Activated CD8-positive, alpha-beta T cell treated with anti-CD3 and anti-CD28 coated beads for 36 hours (primary cell): Measurements from ENCODE around the gene TOP1. TPM values are rescaled to one million over a fixed set of nuclear protein-coding genes. Genes with fewer than 3 reads are reported as not detected.

Experiments used
- ATAC-seq: fragments of 200-7000 bp; cut with Tn5 transposase; one replicate; pipeline ENCODE4 v1.10.0; 2021; ENCODE audit warnings: mild to moderate bottlenecking, moderate library complexity
- CTCF ChIA-PET: fragments of 350-600 bp; sonication (Branson Sonifier 250); formaldehyde crosslinking; loops from one replicate; lab custom pipeline; 2021; ENCODE audit warnings: antibody characterized with exemption; lab: Charles Lee
- POLR2A ChIA-PET: fragments of 350-600 bp; sonication (Branson Sonifier 250); formaldehyde crosslinking; loops from one replicate; lab custom pipeline; 2021; ENCODE audit warnings: antibody characterized with exemption; lab: Charles Lee
- DNase-seq: peaks from one replicate; pipeline ENCODE4 v3.0.0-alpha.2; 2020
- H3K27ac Mint-ChIP-seq: one replicate; pipeline ENCODE4 v1.8.0; 2021; ENCODE audit warnings: mild to moderate bottlenecking, mixed read lengths
- H3K27me3 Mint-ChIP-seq: one replicate; pipeline ENCODE4 v1.8.0; 2021; ENCODE audit warnings: mixed read lengths
- H3K36me3 Mint-ChIP-seq: one replicate; pipeline ENCODE4 v1.8.0; 2021; ENCODE audit warnings: low read depth, mixed read lengths
- H3K4me1 Mint-ChIP-seq: one replicate; pipeline ENCODE4 v1.8.0; 2021; ENCODE audit warnings: low read depth, mixed read lengths
- H3K4me3 Mint-ChIP-seq: one replicate; pipeline ENCODE4 v1.8.0; 2021; ENCODE audit warnings: mild to moderate bottlenecking, moderate library complexity, mixed read lengths
- H3K9me3 Mint-ChIP-seq: one replicate; pipeline ENCODE4 v1.8.0; 2021; ENCODE audit warnings: mixed read lengths
- CTCF ChIP-seq: fragments of 200-600 bp; IDR thresholded peaks from one replicate; pipeline ENCODE4 v1.8.0; 2022; ENCODE audit warnings: antibody characterized with exemption, mild to moderate bottlenecking
- intact Hi-C: fragments of 100-400 bp; cut with micrococcal nuclease; formaldehyde crosslinking; loops from one replicate; pipeline ENCODE4 v1.10.0; 2022
- total RNA-seq, 2 experiments: library from RNA; stranded (reverse); gene quantifications; one replicate each; pipeline ENCODE4 v1.2.3, GENCODE V29; 2021

TOP1 gene
- total RNA-seq, 2 experiments from 2014 or later: 81.0 to 81.1 TPM

GRCh38 chr20:40990542-40991120 is 38.0 kb upstream of the TOP1 start:
- H3K36me3 Mint-ChIP-seq: no peaks in the 10 kb centered on the region
- H3K27ac Mint-ChIP-seq: peak overlapping the region; percentile 85
- H3K4me1 Mint-ChIP-seq: peaks cover 28% of the 10 kb centered on the region
- no peaks in the 10 kb centered on the region for H3K9me3 Mint-ChIP-seq
- POLR2A ChIA-PET: no interaction called here
- DNase-seq: peak; percentile 86
- H3K27me3 Mint-ChIP-seq: no peaks in the 10 kb centered on the region
- peak; percentile 93 for ATAC-seq
- no peak overlapping the region for H3K4me3 Mint-ChIP-seq
- peak; percentile 87 for TF ChIP-seq CTCF
- intact Hi-C loops: loop anchor here (5.0 kb wide), 2 partner anchors 37 to 107 kb away; partner anchors contain the start of gene TOP1
- CTCF ChIA-PET: interaction anchor here (0.7 to 17.4 kb wide), 56 partner anchors 9 to 350 kb away, joined by 3 to 304 read pairs (median 6); partner anchors contain the start of genes LPIN3 and TOP1

- ChIA-PET POLR2A (interaction anchor here (1.2 kb wide), 1 partner anchor 20 kb away, joined by 3 read pairs; no protein-coding TSS in a partner anchor), CTCF (interaction anchor here (0.7 to 17.4 kb wide), 61 partner anchors 8 to 350 kb away, joined by 3 to 304 read pairs (median 5); partner anchors contain the start of genes LPIN3 and TOP1)
- no peaks in the 10 kb centered on the region for H3K9me3 Mint-ChIP-seq
- DNase-seq (peak; percentile 46), ATAC-seq (peak; percentile 78)
- no peaks in the 10 kb centered on the region for H3K27me3 Mint-ChIP-seq
- peaks cover 28% of the 10 kb centered on the region for H3K4me1 Mint-ChIP-seq
- H3K27ac Mint-ChIP-seq: peak overlapping the region; percentile 85
- intact Hi-C loops: loop anchor here (5.0 kb wide), 2 partner anchors 36 to 106 kb away; partner anchors contain the start of gene TOP1
- no peak overlapping the region for H3K4me3 Mint-ChIP-seq
- H3K36me3 Mint-ChIP-seq: no peaks in the 10 kb centered on the region
- TF ChIP-seq CTCF: no peak
Observed at GRCh38 chr20:40991181-40991889, 37.3 kb upstream of the TOP1 start.

- ChIA-PET CTCF (interaction anchor here (0.9 to 17.4 kb wide), 24 partner anchors 7 to 155 kb away, joined by 3 to 304 read pairs (median 12); no protein-coding TSS in a partner anchor), POLR2A (interaction anchor here (1.2 to 1.4 kb wide), 2 partner anchors 10 to 18 kb away, joined by 3 to 5 read pairs; no protein-coding TSS in a partner anchor)
- ATAC-seq (no peak), DNase-seq (no peak)
- Mint-ChIP-seq H3K9me3 (no peaks in the 10 kb centered on the region), H3K27ac (no peak overlapping the region), H3K36me3 (no peaks in the 10 kb centered on the region), H3K27me3 (no peaks in the 10 kb centered on the region), H3K4me3 (no peak overlapping the region), H3K4me1 (peaks cover 18% of the 10 kb centered on the region)
- intact Hi-C loops: loop anchor here (5.0 kb wide), 2 partner anchors 35 to 105 kb away; partner anchors contain the start of gene TOP1
- TF ChIP-seq CTCF: no peak
Observed at GRCh38 chr20:40992349-40993113, 36.1 kb upstream of the TOP1 start.

- intact Hi-C loops: loop anchor here (5.0 kb wide), 2 partner anchors 33 to 103 kb away; partner anchors contain the start of gene TOP1
- Mint-ChIP-seq H3K9me3 (no peaks in the 10 kb centered on the region), H3K4me1 (peaks cover 17% of the 10 kb centered on the region), H3K4me3 (no peak overlapping the region), H3K27ac (no peak overlapping the region), H3K27me3 (no peaks in the 10 kb centered on the region), H3K36me3 (no peaks in the 10 kb centered on the region)
- CTCF ChIA-PET: interaction anchor here (0.9 to 17.4 kb wide), 3 partner anchors 74 to 119 kb away, joined by 3 to 304 read pairs (median 4); no protein-coding TSS in a partner anchor
- ATAC-seq (no peak), DNase-seq (no peak)
- POLR2A ChIA-PET: interaction anchor here (0.6 to 1.4 kb wide), 2 partner anchors 8 to 28 kb away, joined by 3 to 5 read pairs; no protein-coding TSS in a partner anchor
- TF ChIP-seq CTCF: no peak
Observed at GRCh38 chr20:40993794-40994540, 34.7 kb upstream of the TOP1 start.
